NCI-H510A (cell line): ENCODE results near the gene NRXN3.
"Not testable (repeated sequence)": the region's sequence is repeated elsewhere in the genome, so short reads cannot be mapped to it uniquely, and the experiment has no call there.

Experiments
- DNase-seq: peaks from one replicate; lab custom pipeline; 2025; lab: John Stamatoyannopoulos, UW

Gene NRXN3

GRCh38 chr14:79074510-79074909, 904.3 kb downstream of the NRXN3 start:
- no peak for DNase-seq

DNA sequence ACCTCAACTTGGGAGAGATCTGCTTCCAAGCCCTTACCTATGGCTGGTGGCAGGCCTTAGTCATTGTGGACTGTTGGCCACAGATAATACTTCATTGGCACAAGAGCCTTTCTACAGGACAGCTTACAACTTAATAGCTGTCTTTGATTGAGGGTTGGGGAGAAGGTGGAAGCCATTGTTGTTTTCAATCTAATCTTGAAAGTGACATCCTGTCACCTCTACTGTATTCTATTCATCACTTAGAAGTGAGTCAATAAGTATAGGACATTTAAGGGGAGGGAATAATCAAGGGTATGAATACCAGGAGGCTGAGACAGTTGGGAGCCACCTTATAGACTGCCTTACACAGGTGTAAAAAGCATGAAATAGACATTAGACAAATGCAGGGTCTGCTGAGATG, 906.3 kb downstream of the NRXN3 start:
- DNase-seq = no peak

GRCh38 chr14:79077096-79077495, 906.9 kb downstream of the NRXN3 start:
- DNase-seq = no peak

DNA sequence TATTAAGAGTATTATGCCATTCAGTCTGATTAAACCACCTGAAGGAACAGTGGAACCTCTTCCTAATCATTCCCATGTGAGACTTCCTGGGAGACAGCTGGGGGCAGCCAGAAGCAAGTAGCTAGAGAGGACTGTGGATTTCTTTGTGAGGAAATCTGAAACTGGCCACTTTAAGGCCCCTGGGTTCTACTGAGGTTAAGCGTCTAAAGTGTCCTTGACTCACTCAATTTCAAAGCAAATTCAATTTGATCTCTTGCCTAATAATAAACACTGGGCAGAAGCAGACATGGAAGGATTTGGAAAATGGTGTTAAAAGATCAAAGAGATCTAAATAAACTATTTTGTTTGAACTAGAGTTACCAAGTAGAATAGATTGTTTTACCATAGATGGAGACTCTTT, 909.9 kb downstream of the NRXN3 start:
- no peak for DNase-seq

- DNase-seq = no peak
These were observed 912.7 kb downstream of the NRXN3 start for GRCh38 chr14:79082883-79083282.

- no peak for DNase-seq
These were observed 913.2 kb downstream of the NRXN3 start for GRCh38 chr14:79083356-79083755.

DNA sequence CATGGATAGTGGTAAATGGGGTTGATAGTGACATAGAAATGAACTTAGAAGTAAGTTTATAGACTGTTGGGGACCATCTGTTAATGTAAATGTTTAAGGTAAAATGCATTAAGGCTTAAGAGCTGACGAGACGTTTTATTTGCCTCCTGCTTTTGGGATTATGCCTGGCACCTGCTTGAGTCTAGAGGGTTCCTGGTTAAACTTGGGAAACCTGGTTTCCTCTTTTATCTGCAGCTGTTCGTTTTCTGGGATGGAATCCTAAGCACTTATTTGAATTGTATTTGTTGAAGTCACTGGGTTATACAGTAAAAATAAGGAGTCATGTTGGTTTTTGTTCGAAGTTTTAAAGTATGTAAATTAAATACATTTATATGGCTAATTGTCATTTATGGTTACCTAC, 914.7 kb downstream of the NRXN3 start:
- DNase-seq = no peak

GRCh38 chr14:79089576-79089975, 919.4 kb downstream of the NRXN3 start:
- DNase-seq = no peak

- no peak for DNase-seq
These were observed 920.5 kb downstream of the NRXN3 start for GRCh38 chr14:79090641-79091180.

- no peak for DNase-seq
These were observed 921.3 kb downstream of the NRXN3 start for GRCh38 chr14:79091381-79091963.

DNA sequence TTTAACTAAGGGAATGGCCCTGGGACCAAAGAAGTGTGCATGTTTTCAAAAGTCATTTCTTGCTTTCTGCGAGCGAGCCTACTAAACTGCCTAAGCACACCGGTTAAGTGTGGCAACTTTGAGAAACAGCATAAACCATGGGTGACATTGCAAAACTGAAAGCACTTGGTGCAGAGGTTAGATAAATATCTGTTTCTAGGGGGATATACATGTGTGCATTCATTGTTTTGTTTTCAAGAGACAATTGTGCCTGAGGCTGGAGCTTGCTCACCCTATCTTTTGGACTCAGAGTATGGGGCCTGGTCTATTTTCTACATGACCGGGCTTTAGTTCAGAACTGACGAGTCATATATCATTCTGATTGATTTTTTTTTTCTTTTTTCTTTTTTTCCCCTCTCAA, 923.4 kb downstream of the NRXN3 start:
- no peak for DNase-seq

- no peak for DNase-seq
These were observed 924.8 kb downstream of the NRXN3 start for GRCh38 chr14:79094951-79095350.

DNA sequence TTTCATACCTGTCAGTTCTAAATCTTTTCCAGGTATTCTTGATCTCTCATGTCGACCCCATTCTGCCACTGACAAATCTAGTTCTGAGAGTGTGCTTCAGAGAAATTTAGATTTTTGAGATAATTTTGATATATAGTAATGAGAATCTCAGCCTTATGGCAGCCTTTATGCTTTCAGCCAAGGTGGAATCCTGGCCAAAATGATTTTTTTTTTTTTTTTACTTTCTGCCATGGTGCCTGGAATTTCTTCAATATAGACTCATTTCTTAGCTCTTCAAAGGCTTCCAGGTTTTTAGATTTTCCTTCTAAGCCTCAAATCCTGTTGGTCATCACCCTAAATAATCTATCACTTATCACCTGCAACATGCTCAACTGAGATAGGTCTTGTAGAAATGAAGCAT, 926.6 kb downstream of the NRXN3 start:
- no peak for DNase-seq

- no peak for DNase-seq
These were observed 928.2 kb downstream of the NRXN3 start for GRCh38 chr14:79098324-79098723.

GRCh38 chr14:79100578-79100977, 930.4 kb downstream of the NRXN3 start:
- DNase-seq = no peak

GRCh38 chr14:79101388-79101787, 931.2 kb downstream of the NRXN3 start:
- no peak for DNase-seq

GRCh38 chr14:79103764-79104163, 933.6 kb downstream of the NRXN3 start:
- no peak for DNase-seq

DNA sequence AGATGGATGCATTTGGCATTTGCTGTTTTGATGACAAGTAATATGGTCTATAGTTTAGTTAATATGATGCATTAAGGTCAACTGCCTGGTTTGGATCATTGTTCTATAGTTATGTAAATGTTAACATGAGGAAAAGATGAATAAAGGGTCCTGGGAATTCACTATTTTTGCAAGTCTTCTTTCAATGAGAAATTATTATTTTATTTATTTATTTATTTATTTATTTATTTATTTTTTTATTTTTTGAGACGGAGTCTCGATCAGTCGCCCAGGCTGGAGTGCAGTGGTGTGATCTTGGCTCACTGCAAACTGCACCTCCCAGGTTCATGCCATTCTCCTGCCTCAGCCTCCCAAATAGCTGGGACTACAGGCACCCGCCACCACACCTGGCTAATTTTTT, 940.4 kb downstream of the NRXN3 start:
- not testable (repeated sequence) for DNase-seq

DNA sequence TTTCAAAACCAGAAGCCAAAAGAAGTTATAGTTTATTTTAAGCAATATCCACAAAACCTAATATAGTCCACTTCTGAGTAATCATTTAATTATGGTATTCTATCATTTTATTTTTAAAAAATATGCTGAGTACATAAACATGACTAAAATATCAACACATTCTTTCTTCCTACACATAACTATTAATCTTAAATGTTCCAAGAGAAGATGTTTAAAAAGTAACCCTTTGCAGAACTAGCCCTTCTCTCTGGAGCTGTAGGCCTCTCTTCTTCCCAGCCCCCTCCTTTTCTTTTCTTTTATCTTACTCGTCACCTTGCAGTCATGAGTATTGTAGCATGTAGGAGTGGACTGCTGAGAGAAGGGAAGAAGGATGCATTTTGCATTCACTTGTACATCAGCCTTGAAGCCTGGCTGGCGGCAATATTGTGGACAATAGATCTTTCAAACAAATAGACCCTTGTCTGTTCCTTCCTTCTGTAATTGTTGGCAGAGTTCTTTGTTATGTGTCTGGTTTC, 941.9 kb downstream of the NRXN3 start:
- no peak for DNase-seq

DNA sequence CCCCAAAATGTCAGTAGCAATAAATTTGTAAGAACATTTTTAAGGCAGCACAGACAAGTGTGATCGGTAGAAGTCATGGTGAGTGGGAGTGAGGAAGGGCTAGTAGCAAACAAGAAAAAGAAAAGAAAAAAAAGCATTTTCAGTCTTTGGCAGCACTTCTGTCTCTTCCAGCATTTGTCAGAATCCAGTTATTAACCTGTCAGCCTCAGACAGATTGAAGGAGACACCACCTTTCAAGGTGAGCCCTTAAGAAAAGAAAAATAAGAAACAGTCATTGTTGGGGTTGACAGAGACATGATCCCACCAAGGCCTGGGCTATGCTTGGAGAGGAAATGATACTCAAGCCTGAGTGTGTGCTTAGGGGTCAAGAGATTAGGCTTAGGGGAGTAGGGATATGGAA, 947.4 kb downstream of the NRXN3 start:
- DNase-seq = no peak

- DNase-seq = no peak
These were observed 948.1 kb downstream of the NRXN3 start for GRCh38 chr14:79118291-79118690.

DNA sequence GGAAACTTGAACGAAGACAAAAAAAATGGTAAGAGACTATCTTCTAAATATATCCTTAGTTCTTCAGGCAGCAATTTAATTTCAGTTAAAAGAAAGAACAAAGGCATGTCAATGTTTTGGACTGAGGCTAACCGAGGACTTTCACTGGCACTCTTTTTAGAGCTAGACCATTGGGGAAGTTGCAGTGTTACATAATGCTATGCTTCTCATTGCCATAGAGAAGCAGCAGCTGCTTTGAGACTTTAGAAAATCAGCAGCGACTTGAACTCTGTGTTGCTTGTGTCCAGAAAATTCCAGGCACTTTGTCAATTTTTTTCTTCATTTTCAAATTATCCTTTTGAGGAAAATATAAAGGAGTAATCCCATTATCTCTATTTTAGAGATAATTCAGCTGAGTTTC, 964.2 kb downstream of the NRXN3 start:
- no peak for DNase-seq

DNA sequence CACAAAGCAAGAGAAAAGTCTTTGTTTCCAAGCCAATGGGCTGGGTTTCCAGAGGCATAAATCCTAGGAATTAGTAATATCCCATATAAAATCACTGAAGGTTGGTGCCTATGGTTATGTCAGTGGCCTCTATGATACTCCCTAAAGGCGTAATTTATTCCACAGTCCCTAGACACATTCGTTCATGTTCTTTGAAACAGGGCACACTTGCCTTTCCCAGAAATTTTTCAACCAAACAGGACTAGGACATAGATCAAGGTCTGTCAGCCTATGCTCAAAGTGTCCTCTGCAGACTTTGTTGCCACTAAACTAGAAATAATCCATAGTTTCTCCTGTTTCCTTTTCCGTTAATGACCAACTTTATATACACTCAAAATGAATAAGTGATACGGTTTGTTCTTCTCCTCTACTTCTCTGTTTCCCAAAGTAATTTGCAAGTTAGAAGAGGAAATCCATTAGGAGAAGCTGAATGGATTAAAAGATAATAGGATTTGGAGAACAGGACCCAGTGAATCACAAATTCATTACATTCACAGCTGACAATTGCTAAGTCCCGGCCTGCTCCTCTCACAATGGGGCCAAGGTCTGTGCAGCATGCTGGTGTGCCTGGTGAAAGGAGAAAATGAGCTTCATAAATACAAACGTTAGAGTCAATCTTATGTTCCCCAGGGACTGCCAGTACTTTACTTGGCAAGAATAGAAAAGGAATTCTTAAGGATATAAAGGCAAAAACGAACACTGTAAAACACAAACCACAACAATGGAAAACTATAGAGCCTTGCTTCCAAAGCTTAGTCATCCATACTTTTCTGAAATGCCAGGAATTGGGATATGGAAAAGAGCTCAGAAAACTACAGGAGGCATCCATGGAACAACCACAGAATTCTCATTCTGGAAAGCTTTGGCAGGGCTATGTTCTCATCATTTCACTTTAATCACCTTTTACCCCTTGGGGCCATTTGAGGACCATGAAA, 966.2 kb downstream of the NRXN3 start:
- no peak for DNase-seq
